ENCODE data around the gene PMPCA. TPM values are rescaled to one million over a fixed set of nuclear protein-coding genes. Genes with fewer than 3 reads are reported as not detected.

PMPCA gene
- total RNA-seq, 4 donors from 2014 or later: 14.8 to 33.3 (median 29.8) TPM

DNA sequence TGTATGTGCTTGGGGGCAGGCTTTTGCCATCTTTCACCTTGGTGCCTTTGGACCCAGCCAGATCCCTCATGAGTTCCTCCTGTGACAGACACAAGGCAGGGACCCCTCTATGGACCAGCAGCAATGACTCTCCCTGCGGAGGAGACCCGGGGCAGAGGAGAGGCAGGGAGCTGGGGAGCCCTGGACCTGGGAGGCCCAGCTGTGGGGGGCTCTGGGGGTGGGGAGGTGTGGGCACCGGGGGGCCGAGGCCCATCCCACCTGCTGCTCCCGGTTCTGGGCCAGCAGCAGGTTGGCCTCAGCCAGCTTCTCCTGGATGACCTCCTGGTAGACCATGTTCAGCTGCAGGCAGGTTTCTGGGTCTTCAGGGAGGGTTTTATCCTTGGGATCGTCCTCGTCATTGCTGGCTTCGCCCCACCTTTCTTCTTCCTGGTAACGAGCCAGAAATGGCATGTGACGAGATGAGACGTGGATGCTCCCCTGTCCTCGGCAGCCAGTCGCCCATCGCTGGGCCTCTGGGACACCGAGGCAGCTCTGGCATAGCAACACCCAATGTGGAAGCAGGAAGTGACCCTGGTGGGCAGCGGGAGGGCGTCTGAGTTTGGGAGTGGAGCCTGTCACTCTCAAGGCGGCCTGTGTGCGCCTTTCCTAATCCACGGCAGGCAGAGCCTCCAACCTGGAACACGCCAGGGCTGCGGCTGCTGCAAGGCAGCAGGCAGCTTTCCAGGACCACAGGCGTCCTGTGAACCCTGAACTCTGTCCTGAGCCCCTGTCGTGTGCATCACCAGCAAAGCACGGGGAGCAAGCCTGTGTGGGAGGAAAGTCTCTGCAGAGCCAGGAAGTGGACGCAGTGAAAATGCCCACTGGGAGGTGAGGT is 14.9 kb upstream of the PMPCA start:
- no peak for TF ChIP-seq CTCF (IDR thresholded peaks at IDR 0.05; ENCODE audit: low read depth)

GRCh38 chr9:136396219-136396515 is 14.3 kb upstream of the PMPCA start:
- TF ChIP-seq CTCF (IDR thresholded peaks at IDR 0.05; ENCODE audit: low read depth): no peak

GRCh38 chr9:136397643-136398042 is 12.8 kb upstream of the PMPCA start:
- no peak for TF ChIP-seq CTCF (IDR thresholded peaks at IDR 0.05; ENCODE audit: low read depth)

- TF ChIP-seq CTCF (IDR thresholded peaks at IDR 0.05; ENCODE audit: low read depth): no peak
Measured at GRCh38 chr9:136398286-136398685, 12.2 kb upstream of the PMPCA start.

DNA sequence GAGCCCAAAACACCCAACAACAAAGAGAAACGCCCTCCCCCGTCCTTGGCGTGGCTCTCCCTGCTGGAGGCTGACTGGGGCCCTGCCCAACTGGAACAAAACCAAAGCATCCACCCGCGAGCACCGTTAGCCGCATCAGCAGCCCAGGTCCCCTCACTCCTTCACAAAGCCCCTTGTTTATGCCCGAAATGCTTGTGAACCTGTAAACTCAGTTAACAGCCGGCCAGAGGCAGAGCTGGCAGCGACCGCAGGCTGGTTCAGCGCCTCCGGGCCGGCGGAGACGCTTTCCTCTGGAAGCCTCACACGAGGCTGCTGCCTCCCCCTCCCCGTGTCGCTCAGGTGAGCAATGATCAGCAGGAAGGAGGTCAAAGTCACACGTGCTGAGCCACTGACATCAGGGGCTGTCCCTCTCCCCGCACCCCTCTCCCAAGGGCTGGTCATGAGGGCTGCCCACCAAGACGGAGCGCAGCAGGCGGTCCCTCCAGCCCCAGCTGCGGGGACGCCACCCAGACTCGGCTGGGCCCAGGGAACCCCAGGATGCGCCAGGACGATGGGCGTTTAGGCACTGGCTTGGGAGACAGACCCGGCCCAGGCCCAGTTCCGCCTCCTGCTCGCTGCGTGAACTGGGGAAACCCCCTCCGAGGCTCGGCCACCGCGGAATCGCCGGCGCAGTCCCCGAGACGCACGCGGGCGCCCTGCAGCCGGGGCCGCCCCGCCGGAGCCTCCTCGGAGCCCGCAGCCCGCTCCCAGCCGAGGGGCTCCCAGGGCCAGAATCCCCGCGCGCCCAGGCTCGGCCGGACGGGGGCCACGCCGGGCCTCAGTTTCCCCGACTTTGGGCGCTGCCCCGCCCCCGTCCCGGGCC is 11.1 kb upstream of the PMPCA start:
- no peak for TF ChIP-seq CTCF (IDR thresholded peaks at IDR 0.05; ENCODE audit: low read depth)

DNA sequence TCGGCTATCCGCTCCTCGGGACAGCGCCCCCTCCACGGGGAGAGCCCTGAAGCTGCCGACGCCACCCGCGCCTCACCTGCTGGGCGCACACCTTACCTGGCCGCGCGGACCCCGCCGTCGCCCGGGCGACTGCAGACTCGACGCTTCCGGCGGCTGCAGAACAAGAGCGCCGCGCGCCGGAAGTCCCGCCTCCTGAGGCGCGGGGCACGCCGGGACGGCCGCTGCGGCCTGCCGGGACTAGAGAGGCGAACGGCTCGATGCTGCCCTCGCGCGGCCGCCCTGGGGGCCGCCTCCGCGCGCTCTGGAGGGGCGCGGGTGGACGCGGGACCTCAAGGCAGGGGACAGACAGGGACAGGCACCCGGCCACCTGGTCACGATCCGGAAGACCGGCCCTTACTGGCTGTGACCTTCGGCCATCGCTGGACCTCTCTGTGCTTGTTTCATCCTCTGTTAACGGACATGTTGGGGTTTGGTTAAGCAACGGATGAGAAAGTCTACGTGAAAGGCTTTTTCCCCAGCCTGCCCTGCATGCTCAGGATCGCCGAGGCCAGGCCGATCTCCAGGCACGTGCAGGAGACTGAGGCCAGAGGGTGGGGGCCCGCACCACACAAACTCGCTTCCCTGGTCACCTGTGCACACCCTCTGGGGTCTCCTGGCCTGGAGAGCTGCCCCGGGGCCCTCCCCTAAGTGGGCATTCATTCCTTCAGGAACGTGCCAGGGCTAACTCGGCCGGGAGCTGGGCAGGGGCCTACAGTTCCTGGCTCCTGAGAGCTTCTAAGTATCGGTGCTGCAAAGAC is 10.2 kb upstream of the PMPCA start, which contains the start of gene SNAPC4:
Gene SNAPC4 (minus strand): TSS at position 133 of the 797 bp plus-strand sequence. CDS start 1,742 bp downstream, outside the sequence.
- TF ChIP-seq CTCF (IDR thresholded peaks at IDR 0.05; ENCODE audit: low read depth): no peak

Data from subcutaneous adipose tissue (tissue), 4 donors.